DMS 273 treated with DMSO at 0.1 percent for 48 hours (cell line): ENCODE measurements around the gene ZNF630.
"Not testable (repeated sequence)": the region's sequence is repeated elsewhere in the genome, so short reads cannot be mapped to it uniquely, and the experiment has no call there.

Source experiments
- DNase-seq: peaks from one replicate; lab custom pipeline; 2025; lab: John Stamatoyannopoulos, UW

The ZNF630 gene

GRCh38 chrX:48028091-48028490 is 43.3 kb downstream of the ZNF630 start:
- no peak for DNase-seq

- DNase-seq = not testable (repeated sequence)
Measured at GRCh38 chrX:48027545-48027944, 43.9 kb downstream of the ZNF630 start.

GRCh38 chrX:48025561-48025960 is 45.9 kb downstream of the ZNF630 start:
- DNase-seq = no peak

GRCh38 chrX:48022738-48023137 is 48.7 kb downstream of the ZNF630 start:
- no peak for DNase-seq

GRCh38 chrX:48022100-48022499 is 49.3 kb downstream of the ZNF630 start:
- DNase-seq = no peak

- DNase-seq = peak; percentile 85
Measured at GRCh38 chrX:48021026-48021900, 50.2 kb downstream of the ZNF630 start.

- DNase-seq = not testable (repeated sequence)
Measured at GRCh38 chrX:48020472-48020871, 51.0 kb downstream of the ZNF630 start.

GRCh38 chrX:48019892-48020291 is 51.5 kb downstream of the ZNF630 start:
- DNase-seq = not testable (repeated sequence)

GRCh38 chrX:48016583-48017310 is 54.7 kb downstream of the ZNF630 start:
- DNase-seq = not testable (repeated sequence)

- DNase-seq = not testable (repeated sequence)
Measured at GRCh38 chrX:48009445-48009960, 61.9 kb downstream of the ZNF630 start.
